CD4-positive, alpha-beta T cell treated with Interferon gamma for 1 hour (primary cell): ENCODE measurements around the gene FOXL1.

Experiments used
- DNase-seq: peaks from one replicate; pipeline ENCODE4 v3.0.0-alpha.2; 2020

Gene FOXL1

DNA sequence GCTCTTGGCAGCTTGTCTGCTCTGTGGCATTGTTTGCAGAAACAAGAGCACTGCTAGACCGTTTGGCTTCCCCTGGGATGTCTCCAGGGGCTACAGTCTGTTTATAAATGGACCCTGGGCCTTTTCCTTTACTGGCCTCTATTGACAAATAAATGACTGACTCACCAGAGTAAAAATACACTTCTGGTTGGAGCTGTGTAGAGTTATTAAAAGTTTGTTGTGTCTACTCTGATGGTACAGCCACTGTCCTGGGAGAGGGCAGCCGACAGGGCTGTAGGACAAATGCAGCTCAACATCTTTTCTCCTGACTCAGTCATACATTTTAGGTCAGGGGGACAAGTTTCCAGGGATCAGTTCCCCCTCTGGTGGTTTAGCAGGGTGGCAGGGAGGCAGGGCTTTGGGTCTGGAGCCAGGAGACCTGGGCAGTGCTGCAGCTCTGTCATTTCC, 30.0 kb downstream of the FOXL1 start:
- no peak for DNase-seq

- DNase-seq, result no peak
These were observed 30.8 kb downstream of the FOXL1 start for GRCh38 chr16:86609115-86609514.

DNA sequence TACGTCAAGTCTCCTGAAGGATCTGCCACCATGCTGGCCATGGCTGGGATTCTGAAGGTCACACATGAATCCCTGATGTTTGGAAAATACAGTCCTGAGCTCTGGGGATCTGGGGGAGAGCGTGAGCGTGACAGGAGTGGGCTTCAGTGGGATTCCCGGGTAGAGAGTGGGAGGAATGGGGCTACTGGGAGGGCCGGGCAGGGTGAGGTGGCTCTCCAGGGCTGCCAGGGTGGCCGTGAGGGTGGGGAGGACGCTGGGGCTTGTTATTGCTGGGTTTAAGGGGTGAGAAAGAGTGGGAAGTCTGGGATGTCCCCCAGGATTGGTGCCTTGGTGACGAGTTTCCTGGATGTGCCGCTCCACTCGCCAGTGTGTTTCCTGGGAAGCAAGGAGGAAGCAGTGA, 31.3 kb downstream of the FOXL1 start:
- DNase-seq, result no peak

DNA sequence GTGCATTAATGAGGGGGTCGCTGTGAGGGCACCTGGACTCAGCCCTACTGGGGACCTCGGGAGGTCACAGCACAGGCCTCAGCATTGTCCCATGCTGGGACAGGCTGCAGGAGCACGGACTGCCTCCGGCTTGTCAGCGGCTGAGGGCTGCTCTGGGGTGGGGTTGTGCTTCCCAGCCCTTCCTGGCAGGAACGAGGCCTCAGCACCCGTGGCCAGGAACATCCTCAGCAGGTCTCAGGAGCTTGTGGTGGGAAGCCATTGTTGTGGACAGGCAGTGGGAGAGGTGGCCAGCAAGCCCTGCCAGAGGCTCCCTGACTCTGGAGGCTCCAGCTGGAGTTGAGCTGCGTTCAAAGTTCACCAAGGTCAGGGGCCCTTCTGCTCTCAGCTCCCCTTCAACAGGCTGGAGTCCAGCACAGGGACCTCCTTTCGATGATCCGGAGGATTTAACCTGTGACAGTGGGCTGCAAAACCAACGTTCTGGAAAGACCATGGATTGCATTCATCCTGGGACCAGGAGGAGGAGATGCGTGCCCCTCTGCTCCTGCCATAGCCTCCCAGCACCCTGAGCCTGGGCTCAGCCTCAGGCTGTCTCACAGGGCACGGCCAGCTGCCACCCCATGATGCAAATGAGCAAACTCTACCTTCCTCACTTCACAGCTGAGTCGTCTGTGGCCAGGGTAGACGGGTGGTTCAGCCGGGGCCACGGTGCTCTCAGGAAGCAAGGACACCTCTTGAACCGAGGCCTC, 32.6 kb downstream of the FOXL1 start:
- DNase-seq, result no peak

GRCh38 chr16:86611525-86611855, 33.1 kb downstream of the FOXL1 start:
- DNase-seq, result no peak

- DNase-seq, result no peak
These were observed 33.6 kb downstream of the FOXL1 start for GRCh38 chr16:86611941-86612340.

DNA sequence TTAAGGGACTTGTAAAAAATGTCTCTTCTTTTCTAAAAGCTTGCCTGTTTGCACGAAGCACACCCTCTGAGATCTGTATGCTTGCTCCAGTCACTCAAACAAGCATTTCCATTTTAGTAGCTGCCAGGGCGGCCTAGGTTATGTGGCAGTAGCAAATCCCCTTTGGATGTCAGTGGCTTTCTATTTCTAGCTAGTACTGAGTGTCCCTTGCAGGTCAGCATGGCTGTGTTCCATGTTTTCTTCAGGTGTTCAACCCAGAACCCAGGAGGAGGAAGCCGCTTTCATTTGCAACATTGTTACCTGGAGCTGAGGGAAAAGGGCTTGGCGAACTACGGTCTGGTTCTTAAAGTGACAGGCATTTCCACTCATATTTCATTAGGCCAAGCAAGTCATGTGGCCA, 36.4 kb downstream of the FOXL1 start:
- no peak for DNase-seq

- DNase-seq, result no peak
These were observed 38.6 kb downstream of the FOXL1 start for GRCh38 chr16:86616906-86617305.

DNA sequence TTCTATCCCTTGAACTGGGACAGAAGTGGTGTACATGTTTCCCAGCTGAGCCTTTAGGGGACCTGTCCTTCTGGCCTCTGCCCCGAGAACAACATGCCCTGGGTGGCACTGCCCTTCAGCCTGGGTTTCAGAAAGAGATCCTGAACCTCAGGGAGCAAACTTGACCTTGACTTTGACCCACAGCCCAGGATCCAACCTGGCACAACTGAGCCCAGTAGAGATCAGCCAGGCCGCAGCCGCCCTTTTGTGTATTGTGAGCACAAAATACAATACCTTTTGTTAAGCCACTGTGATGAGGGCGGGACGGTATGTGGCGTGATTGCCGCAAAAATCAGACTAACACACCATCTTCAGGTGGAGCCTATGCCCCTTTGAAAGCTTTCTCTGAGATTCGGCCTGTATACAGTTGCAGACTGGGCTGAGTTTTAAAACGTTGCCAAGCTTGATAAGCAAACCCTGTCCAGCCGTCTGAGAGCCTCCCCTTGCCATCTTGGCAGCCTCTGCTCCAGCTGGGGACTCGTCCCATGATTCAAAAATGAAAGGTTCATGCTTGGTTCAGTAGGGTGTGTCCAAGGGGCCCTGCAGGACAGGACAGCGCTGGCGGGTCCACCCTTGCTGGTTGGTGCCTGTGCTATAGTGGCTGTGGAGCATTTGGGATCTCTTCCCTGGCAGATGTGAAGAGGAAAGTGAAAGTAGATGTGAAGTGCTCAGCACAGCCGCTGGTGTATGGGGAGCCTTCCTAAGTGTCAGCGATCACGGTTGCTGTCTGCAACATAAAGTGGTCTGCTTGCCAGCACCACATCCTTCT, 40.3 kb downstream of the FOXL1 start:
- DNase-seq, result no peak

GRCh38 chr16:86619239-86619794, 41.0 kb downstream of the FOXL1 start:
- DNase-seq, result no peak

DNA sequence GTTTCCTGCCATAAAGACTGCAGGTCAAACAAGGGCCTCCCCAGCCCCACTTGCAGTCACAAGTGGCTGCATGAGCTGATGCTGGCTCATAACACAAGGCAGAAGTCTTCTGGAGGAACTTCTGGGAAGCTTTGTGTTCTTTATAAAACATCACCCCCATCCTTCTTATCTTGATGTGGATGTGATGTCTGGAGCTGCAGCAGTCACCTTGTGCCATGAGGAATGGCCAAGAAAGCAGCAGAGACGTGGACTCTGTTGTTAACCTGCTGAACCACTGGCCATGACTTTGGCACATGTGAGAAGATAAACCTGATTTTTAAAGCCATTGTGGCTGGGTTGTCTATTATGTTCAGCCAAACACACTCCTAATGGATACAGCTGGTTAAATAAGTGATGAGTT, 41.8 kb downstream of the FOXL1 start:
- no peak for DNase-seq

DNA sequence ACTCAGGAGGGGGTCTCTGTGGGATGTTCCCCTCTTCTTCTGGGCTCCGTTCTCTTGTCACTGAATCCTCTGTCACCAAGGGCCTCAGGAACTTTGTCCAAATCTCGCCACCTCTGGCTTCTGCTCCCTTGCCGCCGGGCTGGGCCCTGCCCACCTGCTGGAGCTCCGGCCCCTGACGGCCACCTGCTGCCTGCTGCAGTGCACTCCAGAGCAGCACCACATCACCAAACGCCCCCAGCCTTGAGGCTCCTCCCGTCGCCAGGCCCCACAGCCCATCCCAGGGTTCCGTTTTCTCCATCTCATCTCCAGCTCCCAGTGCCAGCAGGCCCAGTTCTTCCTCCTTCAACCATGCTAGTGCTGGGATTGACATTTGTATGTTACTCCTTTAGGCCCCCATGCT, 43.6 kb downstream of the FOXL1 start:
- no peak for DNase-seq

DNA sequence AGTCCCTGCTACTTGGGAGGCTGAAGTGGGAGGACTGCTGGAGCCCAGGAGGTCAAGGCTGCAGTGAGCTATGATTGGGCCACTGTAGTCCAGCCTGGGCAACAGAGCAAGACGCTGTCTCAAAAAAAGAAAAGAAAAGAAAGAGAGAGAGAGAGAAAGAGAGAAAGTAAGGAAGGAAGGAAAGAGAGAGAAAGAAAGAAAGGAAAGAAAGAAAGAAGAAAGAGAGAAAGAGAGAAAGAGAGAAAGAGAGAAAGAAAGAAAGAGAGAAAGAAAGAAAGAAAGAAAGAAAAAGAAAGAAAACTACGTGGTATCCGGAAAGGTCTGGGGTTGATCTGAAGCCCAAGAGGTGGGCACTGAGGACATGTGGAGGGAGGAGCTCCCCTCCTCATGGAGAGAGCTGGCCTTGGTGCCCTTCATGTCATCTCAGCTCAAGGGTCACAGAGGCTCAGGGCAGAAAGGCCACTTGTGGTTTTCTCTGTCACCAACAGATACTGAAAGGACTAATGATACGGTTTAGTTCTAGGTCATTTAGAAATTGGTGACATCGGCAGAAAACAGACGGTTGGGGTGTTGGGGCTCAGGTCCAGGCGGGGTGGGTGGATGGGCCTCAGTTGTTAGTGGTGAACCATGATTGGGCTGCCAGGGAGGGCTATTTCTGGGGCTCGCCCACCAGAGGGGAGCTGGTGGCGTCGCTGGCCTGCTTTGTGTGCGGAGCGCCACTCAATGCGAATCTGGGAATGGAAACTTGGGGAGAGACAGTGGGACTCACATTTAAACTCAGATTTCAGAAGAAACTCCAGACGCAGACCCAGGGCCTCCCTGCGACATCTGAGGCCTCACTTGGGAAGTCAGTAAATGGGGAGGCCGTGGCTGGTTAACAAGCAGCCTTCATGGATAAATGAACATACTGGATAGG, 44.6 kb downstream of the FOXL1 start:
- no peak for DNase-seq

DNA sequence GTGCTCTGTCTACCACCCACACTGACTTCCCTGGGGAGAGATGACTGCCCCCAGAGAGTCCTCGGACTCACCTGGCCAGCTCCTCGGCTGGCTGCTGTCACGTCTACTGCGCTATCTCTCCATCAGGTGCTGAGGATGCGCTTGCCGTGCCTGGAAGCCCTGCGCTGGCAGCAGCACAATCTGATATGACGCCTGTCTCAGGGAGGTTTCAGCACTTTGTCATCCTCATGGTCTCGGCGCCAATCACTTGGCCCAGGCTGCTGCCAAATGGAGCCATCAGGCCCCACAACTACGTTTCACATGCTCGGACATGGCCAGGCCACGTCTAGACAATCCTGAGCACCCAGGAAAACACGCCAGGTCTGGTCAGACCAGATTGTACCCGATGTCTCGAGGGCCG, 46.7 kb downstream of the FOXL1 start:
- DNase-seq, result no peak

DNA sequence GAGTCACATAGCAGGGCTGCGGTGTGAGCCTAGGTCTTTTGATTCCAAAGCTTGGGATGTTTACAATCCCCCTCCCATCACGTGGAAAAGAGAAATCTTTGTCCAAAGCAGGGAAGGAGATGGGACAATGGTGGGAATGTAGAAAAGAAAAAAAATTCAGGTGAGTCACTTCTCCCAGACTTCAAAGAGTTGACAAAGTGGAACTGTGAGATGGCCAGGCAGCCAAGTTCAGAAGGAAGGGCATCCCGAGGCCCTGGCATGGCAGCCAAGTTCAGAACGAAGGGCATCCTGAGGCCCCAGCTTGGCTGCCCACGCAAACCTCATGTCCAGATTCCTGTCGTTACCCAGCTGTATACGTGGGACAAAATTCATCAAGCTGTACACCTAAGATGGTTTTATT, 47.5 kb downstream of the FOXL1 start:
- DNase-seq, result no peak

DNA sequence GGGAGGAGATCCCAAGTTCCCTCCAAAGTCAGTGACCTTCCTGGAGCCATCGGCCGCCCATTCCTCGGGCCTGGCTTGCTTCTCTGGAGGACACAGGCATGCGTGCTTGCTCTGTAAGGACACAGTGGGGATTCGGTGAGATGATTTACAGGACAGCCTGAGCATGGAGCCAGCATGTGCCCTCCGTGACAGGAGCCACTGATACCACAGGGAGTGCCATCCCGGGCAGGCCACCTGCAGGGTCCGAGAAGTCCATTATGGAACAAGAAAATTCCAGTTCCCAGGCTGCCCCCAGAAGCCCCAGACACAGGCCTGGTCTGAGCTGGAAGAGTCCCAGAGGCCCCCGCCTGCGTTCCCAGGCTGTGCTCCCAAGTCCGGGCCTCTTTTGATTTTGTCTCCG, 47.9 kb downstream of the FOXL1 start:
- no peak for DNase-seq

- DNase-seq, result no peak
These were observed 48.6 kb downstream of the FOXL1 start for GRCh38 chr16:86626966-86627365.

GRCh38 chr16:86628614-86629013, 50.3 kb downstream of the FOXL1 start:
- no peak for DNase-seq

DNA sequence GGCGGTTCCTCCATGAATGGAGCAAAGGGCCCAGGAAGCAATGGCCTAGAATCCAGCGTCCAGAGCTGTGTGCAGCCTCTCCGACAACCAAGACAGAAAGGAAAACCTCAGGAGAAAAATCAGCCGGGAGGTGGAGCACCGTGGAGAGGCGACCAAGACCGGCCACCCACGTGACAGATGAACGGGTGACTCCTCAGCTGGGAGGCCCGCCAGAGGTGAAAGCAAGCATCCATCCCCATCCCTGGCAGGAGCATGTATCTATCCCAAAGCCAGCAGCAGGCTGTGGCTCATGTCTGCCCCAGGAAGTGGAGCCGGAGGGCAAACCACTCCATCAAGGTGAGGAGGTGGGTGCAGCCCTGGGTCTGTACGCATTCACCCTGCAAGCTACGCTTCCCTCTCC, 52.1 kb downstream of the FOXL1 start:
- no peak for DNase-seq

- DNase-seq, result no peak
These were observed 53.1 kb downstream of the FOXL1 start for GRCh38 chr16:86631444-86631843.
